Endothelial cell of umbilical vein (primary cell): ENCODE data around the gene HHATL. TPM values are rescaled to one million over a fixed set of nuclear protein-coding genes. Genes with fewer than 3 reads are reported as not detected.

Source experiments
- BruUV-seq: library from RNA; stranded (reverse); fragments of 400-500 nt; replicated peaks from 2 replicates; lab custom pipeline; 2021; lab: Mats Ljungman, UMichigan
- CTCF ChIA-PET: fragments of 300-600, 350-600 bp; sonication (Branson Sonifier 250); formaldehyde crosslinking; loops from one replicate; lab custom pipeline; 2021; ENCODE audit warnings: antibody characterized with exemption, inconsistent platforms; lab: Charles Lee
- POLR2A ChIA-PET: fragments of 300-600, 350-600 bp; sonication (Branson Sonifier 250); formaldehyde crosslinking; loops from one replicate; lab custom pipeline; 2021; ENCODE audit warnings: antibody characterized with exemption, inconsistent platforms; lab: Charles Lee
- DNase-seq: peaks from one replicate; pipeline ENCODE4 v3.0.0-alpha.2; 2011; ENCODE audit warnings: low read depth, low spot score
- FAIRE-seq: peaks from 2 replicates; lab custom pipeline; 2011; peaks lifted over from hg19 to GRCh38; lab: Jason Lieb, UNC
- H2AFZ ChIP-seq: 2 replicates; pipeline ENCODE4 v1.6.0; 2012; ENCODE audit warnings: low read depth, low read length, control low read depth, inconsistent platforms
- H3K27ac ChIP-seq: 2 replicates; pipeline ENCODE4 v1.5.1; 2011; ENCODE audit warnings: low read depth, mild to moderate bottlenecking, control low read depth, low read length, moderate library complexity; ENCODE audit not compliant: insufficient read depth
- H3K27me3 ChIP-seq, 2 experiments: 2 replicates each; pipeline versions ENCODE4 v1.6.0 to v1.6.1; 2011; ENCODE audit warnings: low read length in 2 of 2, mixed read lengths in 1 of 2; ENCODE audit not compliant: control insufficient read depth in 2 of 2, insufficient read depth in 2 of 2
- H3K36me3 ChIP-seq, 2 experiments: 2 replicates in 1 of 2; 3 replicates in 1 of 2; pipeline ENCODE4 v1.5.1; 2011; ENCODE audit warnings: low read length in 2 of 2, mild to moderate bottlenecking in 1 of 2, moderate library complexity in 1 of 2; ENCODE audit not compliant: control insufficient read depth in 2 of 2, insufficient read depth in 2 of 2; ENCODE audit errors: extremely low read depth in 1 of 2
- H3K4me1 ChIP-seq: 3 replicates; pipeline ENCODE4 v1.5.1; 2011; ENCODE audit warnings: mild to moderate bottlenecking, low read length; ENCODE audit not compliant: control insufficient read depth, insufficient read depth; ENCODE audit errors: extremely low read depth
- H3K4me2 ChIP-seq: 2 replicates; pipeline ENCODE4 v1.6.1; 2011; ENCODE audit warnings: low read length, control low read depth, mixed read lengths; ENCODE audit not compliant: insufficient read depth
- H3K4me3 ChIP-seq, 3 experiments: fragments of 200-600 bp in 1 of 3; sonication (generic), shearing (Covaris generic) in 1 of 3; replicated peaks in 1 of 3; 2 replicates each; pipeline ENCODE4 v1.5.1; 2011 to 2016; ENCODE audit warnings: control low read depth in 3 of 3, low read length in 3 of 3, mild to moderate bottlenecking in 2 of 3, inconsistent platforms in 1 of 3, low read depth in 1 of 3, moderate library complexity in 1 of 3; ENCODE audit not compliant: insufficient read depth in 1 of 3
- H3K79me2 ChIP-seq: 2 replicates; pipeline ENCODE4 v1.6.0; 2012; ENCODE audit warnings: low read length, inconsistent platforms; ENCODE audit not compliant: control insufficient read depth, insufficient read depth
- H3K9ac ChIP-seq: replicated peaks from 2 replicates; pipeline ENCODE3; 2011; ENCODE audit warnings: low read length, control low read depth; ENCODE audit not compliant: insufficient read depth; ENCODE audit errors: extremely low read depth
- H3K9me1 ChIP-seq: replicated peaks from 3 replicates; pipeline ENCODE4 v1.6.0; 2011; ENCODE audit warnings: mild to moderate bottlenecking, low read length; ENCODE audit not compliant: control insufficient read depth, insufficient read depth; ENCODE audit errors: extremely low read depth
- H3K9me3 ChIP-seq: replicated peaks from 2 replicates; pipeline ENCODE4 v1.5.1; 2012; ENCODE audit warnings: low read length, inconsistent platforms; ENCODE audit not compliant: control insufficient read depth, insufficient read depth
- H4K20me1 ChIP-seq: replicated peaks from 2 replicates; pipeline ENCODE3; 2011; ENCODE audit warnings: mild to moderate bottlenecking, low read length; ENCODE audit not compliant: control insufficient read depth, insufficient read depth; ENCODE audit errors: extremely low read depth
- CTCF ChIP-seq, 2 donors: IDR thresholded peaks; 1 replicate in 1 of 2; 2 replicates in 1 of 2; pipeline ENCODE4 v1.5.1; 2011; ENCODE audit warnings: low read length in 2 of 2, mild to moderate bottlenecking in 2 of 2, moderate library complexity in 2 of 2, control low read depth in 1 of 2, inconsistent platforms in 1 of 2, low read depth in 1 of 2; ENCODE audit not compliant: insufficient read depth in 1 of 2; ENCODE audit errors: extremely low read depth in 1 of 2
- EZH2 ChIP-seq: IDR thresholded peaks from 2 replicates; pipeline ENCODE4 v1.6.1; 2012; ENCODE audit warnings: borderline replicate concordance, low read depth, mild to moderate bottlenecking, moderate library complexity, low read length, inconsistent platforms; ENCODE audit not compliant: severe bottlenecking
- JUN ChIP-seq: IDR thresholded peaks from 2 replicates; pipeline ENCODE4 v1.6.1; 2011; ENCODE audit warnings: borderline replicate concordance, low read depth; ENCODE audit not compliant: insufficient read length, insufficient read depth
- MAX ChIP-seq: IDR thresholded peaks from 2 replicates; pipeline ENCODE4 v1.6.1; 2011; ENCODE audit not compliant: insufficient read depth, insufficient read length
- MYC ChIP-seq: IDR thresholded peaks from one replicate; pipeline ENCODE4 v1.6.1; 2011; ENCODE audit warnings: mild to moderate bottlenecking, low read depth, low read length
- POLR2A ChIP-seq: IDR thresholded peaks from 2 replicates; pipeline ENCODE4 v1.6.1; 2012; ENCODE audit warnings: low read depth, mild to moderate bottlenecking, control low read depth, low read length
- POLR2AphosphoS5 ChIP-seq: IDR thresholded peaks from 2 replicates; pipeline ENCODE4 v1.6.1; 2012; ENCODE audit warnings: low read depth, mild to moderate bottlenecking, control low read depth, low read length, moderate library complexity; ENCODE audit not compliant: insufficient read depth
- dilution Hi-C: fragments of 300-500 bp; cut with MboI; formaldehyde crosslinking; loops from one replicate; pipeline ENCODE4 v1.15.0; 2019; ENCODE audit warnings: low sequenced_read_pairs; ENCODE audit not compliant: extremely low pct_ligation_motif_present
- intact Hi-C: fragments of 100-400 bp; cut with micrococcal nuclease; formaldehyde crosslinking; loops from one replicate; pipeline ENCODE4 v1.10.0; 2022
- polyA plus RNA-seq, 4 experiments: library from polyadenylated mRNA; depleted of rRNA in 3 of 4; stranded (reverse) in 3 of 4; unstranded in 1 of 4; fragments of >200 nt; gene quantifications; 2 replicates each; pipeline versions ENCODE4 v1.2.1 to v1.2.3, GENCODE V29; 2011 to 2012; ENCODE audit warnings: missing spikeins in 1 of 4
- total RNA-seq: library from RNA; stranded (reverse); gene quantifications from 2 replicates; pipeline ENCODE4 v1.2.3, GENCODE V29; 2021

HHATL gene
- total and polyA plus RNA-seq, 2 donors (not counting 3 experiments of a cell fraction or from before 2014, with no cell fraction given) = not detected

- Histone ChIP-seq H2AFZ (no peak overlapping the region), H3K4me1 (no peaks in the 10 kb centered on the region), H4K20me1 (no peaks in the 10 kb centered on the region), H3K27me3 (peaks cover 0 to 2% of the 10 kb centered on the region in 2 experiments), H3K9me1 (no peaks in the 10 kb centered on the region), H3K27ac (no peak overlapping the region), H3K4me2 (no peak overlapping the region), H3K4me3 (no peak overlapping the region), H3K79me2 (no peaks in the 10 kb centered on the region), H3K9me3 (no peaks in the 10 kb centered on the region), H3K36me3 (no peaks in the 10 kb centered on the region), H3K9ac (no peak overlapping the region)
- BruUV-seq = no TSS peak
- TF ChIP-seq POLR2AphosphoS5 (no peak), CTCF (IDR thresholded peaks at IDR 0.05; ENCODE audit: extremely low read depth in 1 of 2, insufficient read depth in 1 of 2, low read depth in 1 of 2, low read length in 2 of 2) (peak in 1 of 2 donors; percentile 6), JUN (no peak), MAX (no peak), MYC (no peak), POLR2A (no peak), EZH2 (no peak)
- no peak for FAIRE-seq
- ChIA-PET POLR2A (no interaction called here), CTCF (interaction anchor here (1.0 to 1.6 kb wide), 2 partner anchors 9 to 10 kb away, joined by 3 to 4 read pairs; no protein-coding TSS in a partner anchor)
- no peak for DNase-seq
- intact Hi-C loops (no loop called here), dilution Hi-C loops (no loop called here)
These were observed 47.2 kb upstream of the HHATL start for GRCh38 chr3:42749753-42750231.
